T47D (cell line): Measurements from ENCODE around the gene SLC46A1.

Experiments
- DNase-seq, 2 experiments: peaks; one replicate each; pipeline versions ENCODE4 v3.0.0 to v3.0.0-alpha.2; 2011 to 2012; ENCODE audit warnings: low read depth in 1 of 2, low spot score in 1 of 2
- JUND ChIP-seq: IDR thresholded peaks from 2 replicates; pipeline ENCODE4 v1.6.1; 2012; ENCODE audit warnings: low read depth
- in situ Hi-C: cut with HindIII; loops from 2 replicates; pipeline ENCODE4 v1.10.0; 2016; ENCODE audit warnings: low sequenced_read_pairs, low pct_unique_long_range_greater_than_20kb

Gene SLC46A1

DNA sequence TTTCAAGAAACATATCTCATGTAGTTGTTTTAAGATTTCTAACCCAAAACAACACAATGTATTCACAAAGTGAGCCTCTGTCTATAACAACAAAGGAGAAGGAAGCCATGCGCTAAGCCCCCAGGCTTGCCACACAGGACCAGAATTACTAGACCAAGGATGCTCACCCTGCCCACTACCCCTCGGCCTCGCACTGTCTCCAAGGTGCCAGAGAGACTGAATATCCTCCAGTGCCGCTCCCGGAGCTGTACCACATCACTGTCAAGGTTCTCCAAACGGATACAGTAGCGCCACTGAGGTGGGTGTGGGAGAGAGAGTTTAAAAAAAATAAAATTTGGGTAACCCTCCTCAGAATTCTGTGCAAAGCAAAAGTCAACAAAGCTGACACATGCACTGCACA, 55.7 kb downstream of the SLC46A1 start:
- in situ Hi-C loops, result no loop called here
- DNase-seq, result no peak
- no peak for TF ChIP-seq JUND

DNA sequence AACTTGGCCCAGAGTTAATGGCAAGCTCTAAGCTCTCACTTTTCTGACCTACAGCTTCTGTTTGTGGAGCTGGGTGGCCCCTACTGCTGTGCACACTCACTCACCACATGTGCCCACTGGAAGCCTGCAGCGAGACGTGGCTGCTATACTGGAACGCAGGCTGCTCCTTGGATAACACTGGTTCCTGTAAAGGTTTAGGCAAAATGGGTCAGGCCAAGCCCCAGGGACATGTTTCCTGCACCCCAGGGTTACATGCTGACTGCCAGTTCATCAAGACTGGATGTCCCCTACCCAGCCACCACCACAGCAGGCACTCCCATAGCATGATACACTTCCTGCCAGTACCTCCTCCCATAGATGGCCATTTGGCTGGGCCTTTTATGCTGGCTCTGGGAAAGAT, 57.0 kb downstream of the SLC46A1 start:
- in situ Hi-C loops, result no loop called here
- TF ChIP-seq JUND, result no peak
- DNase-seq, result no peak

DNA sequence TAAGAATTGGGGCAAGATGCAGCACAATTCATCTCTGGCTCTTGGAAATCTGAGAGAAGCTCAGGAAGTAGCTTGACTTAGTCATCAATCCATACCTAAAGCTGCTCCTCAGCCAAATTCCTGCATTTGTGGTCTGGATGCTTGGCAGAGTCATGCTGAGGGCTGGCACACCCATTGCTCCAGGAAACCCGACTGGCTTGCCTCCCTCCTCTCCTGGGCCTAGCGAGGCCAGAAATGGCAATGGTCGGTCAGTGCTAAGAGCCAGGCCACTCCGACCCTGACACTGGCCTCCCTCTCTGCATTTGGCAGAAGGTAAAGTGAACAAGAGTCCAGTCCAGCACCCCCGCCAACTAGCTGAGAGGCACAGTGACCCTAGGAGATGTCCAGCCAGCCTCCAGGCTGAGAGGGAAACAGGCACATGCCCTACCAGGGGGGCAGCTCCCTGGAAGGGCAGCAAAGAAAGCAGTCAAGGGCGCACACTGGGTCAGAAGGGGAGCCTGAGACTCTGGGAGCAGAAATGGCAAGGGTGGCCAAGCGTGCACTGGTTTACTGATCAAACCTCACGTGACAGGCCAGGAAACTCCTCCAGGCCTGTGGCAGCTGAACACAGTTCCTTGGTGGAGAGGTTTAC, 58.6 kb downstream of the SLC46A1 start:
- peak in 1 of 2 experiments; percentile 78 for DNase-seq
- TF ChIP-seq JUND, result no peak
- in situ Hi-C loops, result no loop called here

DNA sequence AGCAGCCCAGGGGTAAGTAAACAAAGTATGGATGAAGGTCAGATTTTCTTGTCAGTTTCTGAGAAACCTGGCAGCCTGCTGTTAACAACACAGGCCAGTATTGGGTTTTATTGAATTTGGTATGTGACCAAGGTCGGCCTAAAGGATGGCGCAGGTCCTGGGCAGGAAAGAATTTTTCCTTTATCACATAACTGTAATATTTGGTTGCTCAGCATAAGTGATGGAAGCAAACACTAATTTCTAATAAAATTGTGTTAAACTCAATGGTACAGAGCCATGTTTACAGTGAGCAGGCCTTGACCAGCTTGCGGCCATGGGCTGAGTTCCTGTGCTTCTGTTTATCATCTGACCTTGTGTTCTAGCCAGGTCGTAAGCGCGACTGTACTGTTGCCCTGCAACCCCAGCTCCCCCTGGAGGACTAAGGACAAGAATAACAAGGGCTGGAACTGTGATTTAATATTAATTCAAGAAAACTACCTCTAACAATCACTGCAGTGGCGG, 59.2 kb downstream of the SLC46A1 start:
- TF ChIP-seq JUND, result no peak
- DNase-seq, result no peak
- in situ Hi-C loops, result no loop called here

DNA sequence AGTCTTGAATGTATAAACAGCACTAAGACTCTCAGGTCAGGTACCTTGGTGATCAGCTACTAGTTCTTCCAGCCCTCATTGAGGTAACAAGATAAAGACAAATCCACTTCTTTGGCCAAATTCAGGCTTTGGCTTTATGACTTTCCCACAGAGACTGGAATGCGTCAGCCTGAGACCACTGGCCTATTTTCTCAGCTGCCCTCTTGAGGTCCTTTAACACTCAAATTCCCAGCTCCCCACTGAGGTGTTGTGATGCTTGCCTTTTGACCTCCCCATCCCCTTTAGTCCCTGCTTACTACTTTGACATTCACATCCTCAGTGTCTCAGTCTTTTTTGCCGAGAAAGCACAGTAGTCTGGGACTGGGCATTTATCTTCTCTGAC, 59.8 kb downstream of the SLC46A1 start:
- TF ChIP-seq JUND, result no peak
- no peak for DNase-seq
- in situ Hi-C loops, result no loop called here

DNA sequence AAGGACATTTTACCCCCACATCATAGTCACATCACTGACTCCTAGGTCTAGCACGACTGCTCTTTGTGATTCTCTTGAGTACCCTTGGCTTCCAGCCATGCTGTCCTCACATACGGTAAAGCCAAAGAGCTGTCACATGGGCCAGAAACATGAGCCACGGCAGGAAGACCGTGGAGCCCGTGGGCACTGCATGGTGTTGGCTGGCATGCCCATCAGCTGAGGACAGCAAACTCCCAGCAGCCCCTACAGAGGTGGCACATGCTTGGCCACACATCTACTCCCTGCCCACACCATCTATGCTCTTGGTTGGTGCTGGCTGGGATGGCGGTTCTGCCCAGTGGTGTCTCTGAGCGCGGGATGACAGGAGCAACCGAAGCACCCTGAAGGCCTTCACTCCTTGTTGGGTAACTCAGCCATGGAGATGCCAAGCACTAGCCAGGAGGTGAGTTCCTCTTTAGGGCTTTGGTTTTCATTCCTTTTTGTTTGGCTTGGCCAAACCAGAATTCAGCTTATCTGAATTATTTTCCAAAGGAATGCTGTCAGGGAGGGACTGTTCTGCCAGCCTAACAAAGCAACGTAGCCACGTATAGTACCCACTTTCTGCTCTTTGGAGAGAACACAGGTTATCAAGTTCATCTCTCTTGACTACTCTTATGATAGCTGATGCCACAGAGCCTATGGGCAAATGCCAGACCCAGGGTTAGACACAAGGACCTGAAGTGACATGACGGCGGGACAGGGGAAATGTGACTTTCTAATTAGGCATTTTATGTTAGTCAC, 60.4 kb downstream of the SLC46A1 start:
- in situ Hi-C loops, result no loop called here
- no peak for TF ChIP-seq JUND
- no peak for DNase-seq
